T-helper 2 cell treated with Interferon-gamma antibody and Interleukin-4, amounts not matched to agents 100 ng/mL and 5 ng/mL, for 36 hours (primary cell): Measurements from ENCODE around the gene PLK2. TPM values are rescaled to one million over a fixed set of nuclear protein-coding genes. Genes with fewer than 3 reads are reported as not detected.

Experiments
- intact Hi-C: fragments of 100-400 bp; cut with micrococcal nuclease; formaldehyde crosslinking; loops from one replicate; pipeline ENCODE4 v1.15.1; 2023
- total RNA-seq: library from RNA; stranded (reverse); gene quantifications from 2 replicates; pipeline ENCODE4 v1.2.3, GENCODE V29; 2022

Gene PLK2
- total RNA-seq, 1 donor from 2014 or later, result 2.7 TPM

- intact Hi-C loops, result no loop called here
These were observed 21.3 kb upstream of the PLK2 start for GRCh38 chr5:58481066-58481676.

GRCh38 chr5:58477760-58478376 lies 18.0 kb upstream of the PLK2 start:
- intact Hi-C loops, result loop anchor here (5.0 kb wide), 1 partner anchor 374 kb away; no protein-coding TSS in a partner anchor

GRCh38 chr5:58475404-58475803 lies 15.5 kb upstream of the PLK2 start:
- intact Hi-C loops, result loop anchor here (5.0 kb wide), 1 partner anchor 377 kb away; no protein-coding TSS in a partner anchor

- intact Hi-C loops, result no loop called here
These were observed 10.0 kb upstream of the PLK2 start for GRCh38 chr5:58469896-58470295.

- intact Hi-C loops, result no loop called here
These were observed 7.1 kb upstream of the PLK2 start for GRCh38 chr5:58466939-58467338.

- intact Hi-C loops, result loop anchor here (1.0 kb wide), 1 partner anchor 812 kb away; no protein-coding TSS in a partner anchor
These were observed 2.8 kb upstream of the PLK2 start for GRCh38 chr5:58462623-58463230.

- intact Hi-C loops, result loop anchor here (1.0 kb wide), 1 partner anchor 812 kb away; no protein-coding TSS in a partner anchor
These were observed 2.3 kb upstream of the PLK2 start for GRCh38 chr5:58462154-58462553.

- intact Hi-C loops, result loop anchor here (1.0 to 2.0 kb wide), 6 partner anchors 682 to 1550 kb away; no protein-coding TSS in a partner anchor
These were observed 923 bp upstream of the PLK2 start for GRCh38 chr5:58460732-58461286.

- intact Hi-C loops, result loop anchor here (1.0 to 2.0 kb wide), 6 partner anchors 680 to 1549 kb away; no protein-coding TSS in a partner anchor
These were observed 512 bp downstream of the PLK2 start for GRCh38 chr5:58459146-58460001.

GRCh38 chr5:58458743-58459145 lies 1.1 kb downstream of the PLK2 start:
- intact Hi-C loops, result no loop called here

- intact Hi-C loops, result no loop called here
These were observed 1.6 kb downstream of the PLK2 start for GRCh38 chr5:58458141-58458742.

GRCh38 chr5:58457050-58457449 lies 2.8 kb downstream of the PLK2 start:
- intact Hi-C loops, result no loop called here

GRCh38 chr5:58456486-58456885 lies 3.4 kb downstream of the PLK2 start:
- intact Hi-C loops, result no loop called here

- intact Hi-C loops, result no loop called here
These were observed 3.9 kb downstream of the PLK2 start for GRCh38 chr5:58456026-58456425.

- intact Hi-C loops, result no loop called here
These were observed 4.4 kb downstream of the PLK2 start for GRCh38 chr5:58455480-58455879.

- intact Hi-C loops, result no loop called here
These were observed 4.8 kb downstream of the PLK2 start for GRCh38 chr5:58455066-58455465.

GRCh38 chr5:58454025-58454424 lies 5.9 kb downstream of the PLK2 start:
- intact Hi-C loops, result no loop called here

GRCh38 chr5:58453306-58453705 lies 6.6 kb downstream of the PLK2 start:
- intact Hi-C loops, result no loop called here

- intact Hi-C loops, result no loop called here
These were observed 7.2 kb downstream of the PLK2 start for GRCh38 chr5:58452566-58453258.
